OCI-LY3 (cell line): Measurements from ENCODE around the gene MCOLN2.
A peak's percentile ranks its signal among the peaks of the same experiment; 100 is the strongest.

Source experiments
- CTCF ChIP-seq: fragments of 200-600, 300-600 bp; sonication (generic); IDR thresholded peaks from 2 replicates; pipeline ENCODE4 v1.5.1; 2014; ENCODE audit warnings: antibody characterized with exemption, low read length, low read depth
- EZH2phosphoT487 ChIP-seq: fragments of 200-600 bp; shearing (Covaris generic); IDR thresholded peaks from 2 replicates; pipeline ENCODE4 v1.6.1; 2018; ENCODE audit warnings: antibody characterized with exemption, mixed run types, low read depth

- TF ChIP-seq CTCF: peak; percentile 56
- no peak for TF ChIP-seq EZH2phosphoT487
These were observed 30.5 kb upstream of the MCOLN2 start for GRCh38 chr1:85027242-85027983.
